Fibroblast of pulmonary artery (primary cell): Measurements from ENCODE around the gene DICER1.
A peak's percentile ranks its signal among the peaks of the same experiment; 100 is the strongest.

Experiments used
- DNase-seq: peaks from one replicate; pipeline ENCODE4 v3.0.0-alpha.2; 2010; ENCODE audit warnings: low read depth
- H3K4me3 ChIP-seq: replicated peaks from 2 replicates; pipeline ENCODE4 v1.5.1; 2011; ENCODE audit warnings: low read depth, mild to moderate bottlenecking, control low read depth, low read length, moderate library complexity
- TF ChIP-seq, protein P1 (sequence below): IDR thresholded peaks from 2 replicates; pipeline ENCODE4 v1.5.1; 2011; ENCODE audit warnings: mild to moderate bottlenecking, control low read depth, low read length, inconsistent platforms; ENCODE audit errors: missing control alignments

The DICER1 gene

GRCh38 chr14:95134304-95134933, 22.9 kb downstream of the DICER1 start:
- DNase-seq = peak; percentile 69
- no peak overlapping the region for H3K4me3 ChIP-seq
- TF ChIP-seq, protein P1, sequence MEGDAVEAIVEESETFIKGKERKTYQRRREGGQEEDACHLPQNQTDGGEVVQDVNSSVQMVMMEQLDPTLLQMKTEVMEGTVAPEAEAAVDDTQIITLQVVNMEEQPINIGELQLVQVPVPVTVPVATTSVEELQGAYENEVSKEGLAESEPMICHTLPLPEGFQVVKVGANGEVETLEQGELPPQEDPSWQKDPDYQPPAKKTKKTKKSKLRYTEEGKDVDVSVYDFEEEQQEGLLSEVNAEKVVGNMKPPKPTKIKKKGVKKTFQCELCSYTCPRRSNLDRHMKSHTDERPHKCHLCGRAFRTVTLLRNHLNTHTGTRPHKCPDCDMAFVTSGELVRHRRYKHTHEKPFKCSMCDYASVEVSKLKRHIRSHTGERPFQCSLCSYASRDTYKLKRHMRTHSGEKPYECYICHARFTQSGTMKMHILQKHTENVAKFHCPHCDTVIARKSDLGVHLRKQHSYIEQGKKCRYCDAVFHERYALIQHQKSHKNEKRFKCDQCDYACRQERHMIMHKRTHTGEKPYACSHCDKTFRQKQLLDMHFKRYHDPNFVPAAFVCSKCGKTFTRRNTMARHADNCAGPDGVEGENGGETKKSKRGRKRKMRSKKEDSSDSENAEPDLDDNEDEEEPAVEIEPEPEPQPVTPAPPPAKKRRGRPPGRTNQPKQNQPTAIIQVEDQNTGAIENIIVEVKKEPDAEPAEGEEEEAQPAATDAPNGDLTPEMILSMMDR = no peak

GRCh38 chr14:95133282-95133681, 24.0 kb downstream of the DICER1 start:
- TF ChIP-seq, protein P1 = no peak
- no peak overlapping the region for H3K4me3 ChIP-seq
- peak; percentile 53 for DNase-seq

DNA sequence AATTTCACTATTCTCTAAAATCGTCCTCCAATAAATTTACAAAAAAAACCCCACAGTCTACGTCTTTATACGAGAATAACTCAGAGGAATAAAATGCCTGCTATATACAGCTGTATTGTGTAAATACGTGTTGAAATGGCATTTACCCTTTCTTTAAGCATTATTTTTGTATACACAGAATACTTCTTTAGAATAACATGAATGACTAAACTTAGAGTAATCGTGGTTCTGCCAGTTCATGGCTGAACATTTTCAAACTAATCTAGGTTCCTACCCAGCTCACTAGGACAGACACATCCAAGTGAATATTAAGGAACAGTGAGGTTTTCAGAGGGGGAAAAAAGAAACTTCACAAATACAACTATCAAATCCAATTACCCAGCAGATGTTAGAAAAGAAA, 24.6 kb downstream of the DICER1 start:
- no peak for DNase-seq
- TF ChIP-seq, protein P1 = no peak
- H3K4me3 ChIP-seq = no peak overlapping the region

DNA sequence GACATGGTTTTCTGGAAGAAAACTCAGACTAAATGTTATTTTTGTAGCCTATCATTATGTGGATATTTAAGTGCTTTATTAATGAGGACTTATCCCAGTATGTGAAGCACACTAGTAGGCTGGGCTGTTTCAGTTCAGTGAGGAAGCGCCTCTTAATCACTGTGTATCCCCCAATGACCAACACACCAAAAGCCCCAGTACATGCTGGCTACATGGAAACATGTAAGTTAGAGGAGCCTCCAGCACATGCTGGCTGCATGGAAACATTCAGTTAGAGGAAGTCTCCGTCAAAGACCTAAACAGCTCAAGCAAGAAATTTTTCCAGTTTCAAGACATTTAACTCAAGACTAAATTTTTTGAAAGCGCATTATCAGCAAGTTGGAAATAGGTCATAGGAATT, 26.8 kb downstream of the DICER1 start:
- no peak for DNase-seq
- H3K4me3 ChIP-seq = no peak overlapping the region
- TF ChIP-seq, protein P1 = no peak

DNA sequence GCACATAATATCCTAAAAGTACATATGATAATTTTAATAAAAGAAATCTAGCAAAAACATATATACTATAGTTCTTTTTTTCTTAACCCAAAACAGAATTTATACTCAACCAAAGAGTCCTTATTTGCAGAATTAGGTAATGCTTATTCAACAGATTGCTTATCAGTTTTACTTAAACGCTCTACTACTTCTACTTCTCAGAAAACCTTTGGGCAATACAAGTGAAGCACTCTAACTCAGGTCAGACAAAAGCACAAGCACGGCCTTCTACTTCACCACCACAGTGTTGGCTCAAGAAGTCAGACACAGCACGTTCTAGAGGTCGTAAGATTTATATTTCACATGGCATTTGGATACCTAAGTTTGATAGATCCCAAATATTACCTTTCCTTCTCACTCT, 29.2 kb downstream of the DICER1 start:
- no peak overlapping the region for H3K4me3 ChIP-seq
- TF ChIP-seq, protein P1 = no peak
- no peak for DNase-seq

DNA sequence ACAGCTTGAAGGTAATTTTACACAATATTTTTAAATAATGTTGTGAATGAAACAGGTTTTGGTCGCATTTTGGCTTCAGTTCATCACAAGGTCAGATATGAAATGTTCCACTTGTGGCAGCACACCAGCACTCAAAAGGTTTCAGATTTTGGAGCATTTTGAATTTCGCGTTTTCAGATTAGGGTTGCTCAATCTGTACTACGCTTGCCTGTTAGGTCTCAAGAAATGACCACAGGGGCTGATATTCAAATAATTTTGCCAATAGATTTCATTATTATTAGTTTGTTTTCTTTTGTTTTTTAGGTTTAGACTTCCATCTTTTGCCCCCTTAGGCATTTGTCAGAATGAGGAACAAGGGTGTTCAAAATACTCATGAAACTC, 29.8 kb downstream of the DICER1 start:
- no peak for DNase-seq
- TF ChIP-seq, protein P1 = no peak
- no peak overlapping the region for H3K4me3 ChIP-seq

- no peak for DNase-seq
- TF ChIP-seq, protein P1 = no peak
- no peak overlapping the region for H3K4me3 ChIP-seq
Observed at GRCh38 chr14:95126906-95127530, 30.3 kb downstream of the DICER1 start.
